Neural cell (in vitro differentiated cells): Measurements from ENCODE around the gene TBX19.

ENCODE experiments used
- CTCF ChIP-seq: fragments of 450-650 bp; IDR thresholded peaks from 2 replicates; pipeline ENCODE4 v1.5.1; 2014; ENCODE audit warnings: antibody characterized with exemption, mild to moderate bottlenecking, moderate library complexity; ENCODE audit not compliant: poor library complexity, severe bottlenecking
- EP300 ChIP-seq: fragments of 450-650 bp; conservative IDR thresholded peaks from 2 replicates; pipeline ENCODE4 v1.6.1; 2014; ENCODE audit warnings: antibody characterized with exemption, mild to moderate bottlenecking, moderate library complexity; ENCODE audit not compliant: poor library complexity, severe bottlenecking
- EZH2 ChIP-seq: fragments of 200-600, 300-800 bp; shearing (Covaris generic), sonication (generic); IDR thresholded peaks from 2 replicates; pipeline ENCODE4 v1.6.1; 2014; ENCODE audit warnings: antibody characterized with exemption, low read length, borderline replicate concordance, mild to moderate bottlenecking; ENCODE audit not compliant: insufficient read depth, poor library complexity, severe bottlenecking
- MXI1 ChIP-seq: fragments of 450-650 bp; conservative IDR thresholded peaks from 2 replicates; pipeline ENCODE4 v1.6.1; 2014; ENCODE audit warnings: antibody characterized with exemption, mild to moderate bottlenecking; ENCODE audit not compliant: poor library complexity, severe bottlenecking
- POLR2AphosphoS5 ChIP-seq: IDR thresholded peaks from 2 replicates; pipeline ENCODE4 v1.6.1; 2012
- RAD21 ChIP-seq: fragments of 450-650 bp; conservative IDR thresholded peaks from 2 replicates; pipeline ENCODE4 v1.6.1; 2014; ENCODE audit warnings: antibody characterized with exemption, mild to moderate bottlenecking, moderate library complexity
- REST ChIP-seq: IDR thresholded peaks from 2 replicates; pipeline ENCODE4 v1.6.1; 2012; ENCODE audit warnings: borderline replicate concordance
- SMC3 ChIP-seq: fragments of 450-650 bp; conservative IDR thresholded peaks from 2 replicates; pipeline ENCODE4 v1.6.1; 2014; ENCODE audit warnings: antibody characterized with exemption, mild to moderate bottlenecking, moderate library complexity; ENCODE audit not compliant: poor library complexity
- TAF1 ChIP-seq: IDR thresholded peaks from 2 replicates; pipeline ENCODE4 v1.6.1; 2012; ENCODE audit warnings: low read depth

- TF ChIP-seq EZH2 (no peak), CTCF (no peak), SMC3 (no peak), EP300 (no peak), POLR2AphosphoS5 (no peak), TAF1 (no peak), REST (no peak), RAD21 (no peak), MXI1 (no peak)
Measured at GRCh38 chr1:168246506-168246905, 34.2 kb upstream of the TBX19 start.
